Activated B cell treated with CpG ODN at 0.5 μM for 24 hours (primary cell): ENCODE measurements around the gene SCLT1. TPM values are rescaled to one million over a fixed set of nuclear protein-coding genes. Genes with fewer than 3 reads are reported as not detected.

Source experiments
- ATAC-seq: fragments of 200-7000 bp; cut with Tn5 transposase; one replicate; pipeline ENCODE4 v1.10.0; 2021; ENCODE audit warnings: low read depth, mild to moderate bottlenecking, moderate library complexity
- CTCF ChIA-PET: fragments of 350-600 bp; sonication (Branson Sonifier 250); formaldehyde crosslinking; loops from one replicate; lab custom pipeline; 2021; ENCODE audit warnings: antibody characterized with exemption; lab: Charles Lee
- POLR2A ChIA-PET: fragments of 350-600 bp; sonication (Branson Sonifier 250); formaldehyde crosslinking; loops from one replicate; lab custom pipeline; 2021; ENCODE audit warnings: antibody characterized with exemption; lab: Charles Lee
- DNase-seq: peaks from one replicate; pipeline ENCODE4 v3.0.0; 2022
- H3K27ac Mint-ChIP-seq: one replicate; pipeline ENCODE4 v1.8.0; 2020; ENCODE audit warnings: mixed read lengths
- H3K27me3 Mint-ChIP-seq: one replicate; pipeline ENCODE4 v1.8.0; 2021; ENCODE audit warnings: mixed read lengths
- H3K36me3 Mint-ChIP-seq: one replicate; pipeline ENCODE4 v1.8.0; 2021; ENCODE audit warnings: low read depth, mixed read lengths
- H3K4me1 Mint-ChIP-seq: one replicate; pipeline ENCODE4 v1.8.0; 2021; ENCODE audit warnings: mixed read lengths
- H3K4me3 Mint-ChIP-seq: one replicate; pipeline ENCODE4 v1.8.0; 2020; ENCODE audit warnings: mild to moderate bottlenecking, mixed read lengths
- H3K9me3 Mint-ChIP-seq: one replicate; pipeline ENCODE4 v1.8.0; 2020; ENCODE audit warnings: mixed read lengths
- CTCF ChIP-seq: fragments of 200-600 bp; IDR thresholded peaks from one replicate; pipeline ENCODE4 v1.8.0; 2022; ENCODE audit warnings: antibody characterized with exemption, mild to moderate bottlenecking
- intact Hi-C: fragments of 100-400 bp; cut with micrococcal nuclease; formaldehyde crosslinking; loops from one replicate; pipeline ENCODE4 v1.15.1; 2024
- total RNA-seq: library from RNA; stranded (reverse); gene quantifications from 2 replicates; pipeline ENCODE4 v1.2.3, GENCODE V29; 2022

Gene SCLT1
- total RNA-seq, 1 donor from 2014 or later: 24.5 TPM

GRCh38 chr4:129059028-129059427 lies 34.3 kb downstream of the SCLT1 start:
- no peak for ATAC-seq
- H3K27me3 Mint-ChIP-seq: no peaks in the 10 kb centered on the region
- DNase-seq: no peak
- intact Hi-C loops: no loop called here
- H3K27ac Mint-ChIP-seq: no peak overlapping the region
- H3K4me1 Mint-ChIP-seq: no peaks in the 10 kb centered on the region
- ChIA-PET CTCF (no interaction called here), POLR2A (no interaction called here)
- peaks cover 60% of the 10 kb centered on the region for H3K9me3 Mint-ChIP-seq
- no peak for TF ChIP-seq CTCF
- H3K36me3 Mint-ChIP-seq: peaks cover 56% of the 10 kb centered on the region
- H3K4me3 Mint-ChIP-seq: no peak overlapping the region

- Mint-ChIP-seq H3K27me3 (no peaks in the 10 kb centered on the region), H3K9me3 (peaks cover 13% of the 10 kb centered on the region), H3K36me3 (peaks cover 11% of the 10 kb centered on the region), H3K4me1 (no peaks in the 10 kb centered on the region), H3K4me3 (no peak overlapping the region), H3K27ac (no peak overlapping the region)
- intact Hi-C loops: no loop called here
- DNase-seq (no peak), ATAC-seq (no peak)
- CTCF ChIA-PET: no interaction called here
- no peak for TF ChIP-seq CTCF
- POLR2A ChIA-PET: no interaction called here
Measured at GRCh38 chr4:129046055-129046959, 47.0 kb downstream of the SCLT1 start.

GRCh38 chr4:129043523-129043922 lies 49.8 kb downstream of the SCLT1 start:
- Mint-ChIP-seq H3K4me1 (no peaks in the 10 kb centered on the region), H3K27me3 (no peaks in the 10 kb centered on the region), H3K36me3 (peaks cover 15% of the 10 kb centered on the region), H3K9me3 (peaks cover 2% of the 10 kb centered on the region), H3K4me3 (no peak overlapping the region), H3K27ac (no peak overlapping the region)
- no peak for TF ChIP-seq CTCF
- POLR2A ChIA-PET: no interaction called here
- CTCF ChIA-PET: no interaction called here
- ATAC-seq: no peak
- intact Hi-C loops: no loop called here
- DNase-seq: no peak

- no peak for ATAC-seq
- Mint-ChIP-seq H3K27ac (no peak overlapping the region), H3K27me3 (no peaks in the 10 kb centered on the region), H3K4me3 (no peak overlapping the region), H3K36me3 (peaks cover 24% of the 10 kb centered on the region), H3K4me1 (no peaks in the 10 kb centered on the region), H3K9me3 (no peaks in the 10 kb centered on the region)
- no peak for DNase-seq
- TF ChIP-seq CTCF: no peak
- intact Hi-C loops: no loop called here
- POLR2A ChIA-PET: no interaction called here
- CTCF ChIA-PET: no interaction called here
Measured at GRCh38 chr4:129040471-129040870, 52.9 kb downstream of the SCLT1 start.

GRCh38 chr4:129037093-129037492 lies 56.2 kb downstream of the SCLT1 start:
- POLR2A ChIA-PET: no interaction called here
- Mint-ChIP-seq H3K27ac (no peak overlapping the region), H3K4me3 (no peak overlapping the region), H3K4me1 (no peaks in the 10 kb centered on the region), H3K9me3 (no peaks in the 10 kb centered on the region), H3K27me3 (no peaks in the 10 kb centered on the region), H3K36me3 (peaks cover 26% of the 10 kb centered on the region)
- intact Hi-C loops: no loop called here
- TF ChIP-seq CTCF: no peak
- ATAC-seq (no peak), DNase-seq (no peak)
- CTCF ChIA-PET: no interaction called here
